Right lobe of liver (tissue), 4 donors: ENCODE measurements around the gene MFNG.

Source experiments
- CTCF ChIP-seq, 4 donors: fragments of 200-600 bp in 3 of 4; fragments of 450-650 bp in 1 of 4; IDR thresholded peaks; one replicate each; pipeline versions ENCODE4 v1.5.1 to v1.8.0; 2016 to 2022; ENCODE audit warnings: antibody characterized with exemption in 4 of 4, mild to moderate bottlenecking in 2 of 4
- POLR2A ChIP-seq: fragments of 450-650 bp; IDR thresholded peaks from one replicate; pipeline ENCODE4 v1.6.1; 2017; ENCODE audit warnings: antibody characterized with exemption, mild to moderate bottlenecking
- donor health status: DM: no; HTN: no; CAD: no.
- donor health status: DM: no; HTN: no; CAD: no.
- donor health status: DM: no; HTN: yes; CAD: no.

GRCh38 chr22:37498289-37498909 is 12.2 kb upstream of the MFNG start:
- TF ChIP-seq CTCF (IDR thresholded peaks at IDR 0.05) = peak; percentile 51 to 69 (median 58)
- TF ChIP-seq POLR2A = no peak
